K562 (cell line): Measurements from ENCODE around the gene NT5C2.
"Not testable (repeated sequence)": the region's sequence is repeated elsewhere in the genome, so short reads cannot be mapped to it uniquely, and the experiment has no call there.

Source experiments
- ETV6 ChIP-seq, 3 experiments: fragments of 150-350 bp in 1 of 3; sonication (generic) in 1 of 3; formaldehyde crosslinking in 1 of 3; IDR thresholded peaks; 2 replicates each; pipeline versions ENCODE4 v1.6.1 to v1.8.0; 2014 to 2022; ENCODE audit warnings: borderline replicate concordance in 2 of 3, low read depth in 2 of 3, antibody characterized with exemption in 1 of 3, low read length in 1 of 3, mild to moderate bottlenecking in 1 of 3, missing genetic modification reagents in 1 of 3
- FOXA1 ChIP-seq: fragments of 450-650 bp; IDR thresholded peaks from 2 replicates; pipeline ENCODE4 v1.6.1; 2016; ENCODE audit warnings: mild to moderate bottlenecking, borderline replicate concordance
- POLR2A ChIP-seq: fragments of 450-650 bp; conservative IDR thresholded peaks from 2 replicates; pipeline ENCODE4 v1.6.1; 2016

GRCh38 chr10:103143641-103144040 is 49.4 kb downstream of the NT5C2 start:
- not testable (repeated sequence) for TF ChIP-seq POLR2A; FOXA1; ETV6 (IDR thresholded peaks at IDR 0.05; ENCODE audit: borderline replicate concordance in 1 of 2, low read depth in 2 of 2, low read length in 1 of 2); ETV6 (CRISPR knock-in tag; IDR thresholded peaks at IDR 0.05; ENCODE audit: borderline replicate concordance)
